NOMO-1 treated with dmso at 0.1 percent for 144 hours (cell line): Measurements from ENCODE around the gene PIGC.

ENCODE experiments used
- DNase-seq: peaks from one replicate; lab custom pipeline; 2025; ENCODE audit not compliant: unreplicated experiment; lab: John Stamatoyannopoulos, UW

PIGC gene

DNA sequence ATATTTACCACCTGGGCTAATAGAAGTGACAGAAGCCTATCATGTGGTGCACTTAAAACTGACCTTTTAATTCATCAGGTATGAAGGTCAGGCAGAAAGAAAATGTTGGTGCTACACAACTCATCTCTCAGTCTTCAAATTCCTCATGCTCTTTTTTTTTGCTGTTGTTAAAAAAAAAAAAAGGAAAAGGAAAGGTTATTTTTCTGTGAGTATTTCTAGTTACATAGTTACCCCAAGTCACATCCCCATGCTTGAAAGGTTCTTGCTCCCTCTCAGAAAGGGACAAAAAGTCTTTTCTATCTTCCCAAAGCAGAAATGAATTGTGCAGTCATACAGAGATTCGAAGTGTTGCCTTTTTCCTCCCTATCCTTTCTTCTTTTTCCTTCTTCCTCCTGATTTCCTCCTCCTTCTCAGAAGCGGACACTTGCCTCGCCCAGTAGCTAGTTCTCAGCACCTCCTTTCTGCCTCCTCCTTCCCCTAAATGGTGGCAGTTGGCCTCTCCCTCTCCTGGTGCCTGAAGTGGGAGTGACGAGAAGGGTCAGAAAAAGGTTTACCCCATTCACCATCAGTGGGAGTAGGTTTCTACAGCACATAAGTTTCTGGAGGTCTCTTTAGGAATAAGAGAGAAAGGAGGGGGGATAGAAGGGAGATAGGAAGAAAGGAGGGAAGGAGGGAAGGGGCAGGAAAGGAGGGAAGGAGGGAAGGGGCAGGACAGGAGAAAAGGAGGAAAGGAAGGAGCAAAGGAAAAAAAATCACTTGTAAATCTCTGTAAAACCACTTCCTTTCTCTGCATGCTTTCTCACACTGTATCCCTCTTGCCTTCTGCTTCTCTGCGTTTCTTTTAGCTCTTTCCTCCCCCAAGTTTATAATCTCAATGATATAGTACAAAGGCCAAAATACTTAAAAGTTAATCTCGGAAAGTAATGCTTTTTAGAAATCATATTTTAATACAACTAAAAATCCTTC lies 43.8 kb downstream of the PIGC start:
- DNase-seq = no peak

DNA sequence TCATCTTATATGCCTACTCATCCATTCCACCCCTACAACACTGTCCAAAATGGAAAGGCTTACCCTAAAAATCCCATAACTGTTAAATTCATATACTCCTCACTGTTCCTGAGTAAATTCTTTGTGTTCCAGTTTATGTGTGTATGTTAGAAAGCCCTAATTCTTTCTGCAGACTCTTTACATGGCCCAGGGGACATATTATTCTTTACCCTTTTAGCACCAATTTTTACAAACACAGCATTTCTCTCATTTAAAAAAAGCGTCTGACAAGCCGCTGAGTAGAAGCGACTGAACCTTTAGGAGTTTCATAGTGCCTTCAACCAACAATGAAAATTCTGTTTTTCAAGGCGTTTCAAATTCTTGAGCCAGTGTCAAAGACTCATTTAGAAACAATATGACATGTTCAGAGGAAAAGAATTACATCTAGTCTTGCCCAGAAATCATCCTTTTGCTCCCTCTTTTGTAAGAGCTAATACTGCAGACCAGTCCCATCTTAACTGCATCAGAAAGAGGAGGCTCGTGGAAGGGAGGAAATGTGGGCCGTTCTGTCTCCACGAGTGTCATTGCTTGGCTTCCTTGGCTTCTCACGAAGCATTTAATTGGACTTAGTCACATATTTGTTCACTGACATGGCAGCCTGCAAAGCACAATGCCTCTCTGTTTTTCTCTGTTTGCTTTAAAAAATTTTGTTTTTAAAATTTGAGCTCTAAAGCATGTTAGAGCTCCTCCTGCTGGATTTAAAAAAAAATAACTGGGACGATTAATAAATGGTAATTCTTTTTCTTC lies 44.7 kb downstream of the PIGC start:
- no peak for DNase-seq

GRCh38 chr1:172398193-172398592 lies 45.7 kb downstream of the PIGC start:
- DNase-seq = no peak

- DNase-seq = no peak
These were observed 46.2 kb downstream of the PIGC start for GRCh38 chr1:172397633-172398032.

DNA sequence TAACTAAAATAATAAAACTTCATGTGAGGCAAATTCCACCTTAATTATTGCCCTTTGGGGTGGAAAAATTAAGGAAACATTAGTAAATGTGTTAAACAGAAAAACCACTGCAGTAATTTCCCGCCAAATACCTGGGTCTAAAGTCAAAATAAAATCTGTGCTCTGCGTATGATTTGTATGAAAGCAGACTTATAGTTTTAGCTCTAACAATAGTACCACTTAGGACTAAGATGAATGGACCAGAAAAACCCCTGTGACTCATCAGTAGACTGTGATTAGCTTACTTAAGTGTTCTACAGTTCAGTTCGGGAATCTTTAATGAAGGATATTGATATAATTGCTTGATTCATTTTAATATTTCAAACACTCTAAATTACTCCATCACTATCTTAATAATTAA lies 46.6 kb downstream of the PIGC start:
- DNase-seq = no peak

- no peak for DNase-seq
These were observed 48.3 kb downstream of the PIGC start for GRCh38 chr1:172395576-172395975.

DNA sequence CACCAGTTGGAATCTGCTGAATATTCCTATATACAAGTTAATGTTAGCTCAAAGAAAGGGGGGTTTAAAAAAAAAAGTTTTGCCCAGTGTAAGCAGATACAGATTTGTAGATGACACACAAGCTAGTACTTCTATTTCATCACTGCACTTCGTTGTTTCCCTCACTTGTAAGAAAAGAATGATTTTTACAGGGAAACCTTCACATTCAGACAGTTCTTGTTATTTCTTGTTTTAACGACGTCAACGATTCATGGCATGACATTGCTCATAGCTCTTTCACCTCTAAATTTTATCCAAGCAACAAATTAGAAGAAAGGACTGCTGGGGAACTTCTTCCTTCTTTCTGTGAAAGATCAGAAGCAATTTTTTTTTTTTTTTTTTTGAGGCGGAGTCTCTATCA lies 49.1 kb downstream of the PIGC start:
- no peak for DNase-seq

GRCh38 chr1:172394141-172394751 lies 49.6 kb downstream of the PIGC start:
- DNase-seq = no peak

DNA sequence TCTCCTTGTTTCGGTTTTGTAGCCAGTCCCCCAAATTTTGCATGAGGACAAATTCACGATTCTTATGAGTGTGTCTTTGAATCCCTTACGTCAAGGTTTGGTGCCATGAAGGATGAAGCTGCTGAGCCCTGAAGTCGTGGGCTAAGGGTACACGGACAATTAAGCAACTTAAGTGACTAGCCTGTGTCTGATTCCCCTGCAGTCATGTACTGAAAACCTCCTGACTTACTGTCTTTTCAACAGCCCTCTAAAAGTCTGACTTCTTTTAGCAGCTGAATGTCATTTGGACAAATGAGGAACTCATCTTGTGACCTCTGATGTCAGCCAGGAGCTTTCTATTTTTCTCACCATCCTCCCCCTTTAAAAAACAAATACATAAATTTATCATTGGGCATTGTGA lies 50.5 kb downstream of the PIGC start:
- DNase-seq = no peak

DNA sequence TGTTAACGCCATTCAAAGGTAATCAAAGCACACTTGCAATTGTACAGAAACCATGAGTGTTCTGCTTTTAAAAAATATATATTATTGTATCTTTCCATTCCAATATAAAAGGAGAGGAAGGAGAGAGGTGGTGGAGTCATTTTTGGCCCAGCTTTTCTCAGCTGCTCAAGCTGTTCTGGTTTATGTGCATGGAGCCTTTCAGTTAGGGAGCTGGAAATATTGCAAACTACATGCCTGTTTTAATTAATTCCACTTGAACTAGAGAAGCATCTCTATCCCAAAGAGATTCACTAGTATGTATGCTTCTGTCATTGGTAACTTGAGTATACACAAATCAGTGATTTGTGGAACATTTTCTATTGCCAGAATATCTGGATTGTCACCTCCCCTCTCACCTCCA lies 51.9 kb downstream of the PIGC start:
- no peak for DNase-seq
